Heart left ventricle (tissue), 16 donors: ENCODE results near the gene C17orf107. TPM values are rescaled to one million over a fixed set of nuclear protein-coding genes. Genes with fewer than 3 reads are reported as not detected.

Experiments
- ATAC-seq, 4 donors: fragments of 200-7000 bp; cut with Tn5 transposase; one replicate each; pipeline ENCODE4 v1.9.1; 2020 to 2022; ENCODE audit warnings: moderate library complexity in 4 of 4, mild to moderate bottlenecking in 3 of 4, moderate number of reproducible peaks in 1 of 4
- DNase-seq, 5 donors: peaks; one replicate each; pipeline ENCODE4 v3.0.0-alpha.2; 2020
- H3K27ac ChIP-seq, 12 donors: fragments of 200-600 bp; sonication (generic) in 4 of 12; one replicate each; pipeline versions ENCODE4 v1.5.0 to v1.8.0; 2016 to 2022; ENCODE audit warnings: mild to moderate bottlenecking in 2 of 12
- H3K27me3 ChIP-seq, 9 donors: fragments of 200-600 bp; sonication (generic) in 2 of 9; one replicate each; pipeline versions ENCODE4 v1.5.1 to v1.8.0; 2016 to 2022; ENCODE audit warnings: mild to moderate bottlenecking in 3 of 9
- H3K36me3 ChIP-seq, 9 donors: fragments of 200-600 bp; sonication (generic) in 2 of 9; one replicate each; pipeline versions ENCODE4 v1.5.0 to v1.8.0; 2018 to 2022; ENCODE audit warnings: mild to moderate bottlenecking in 2 of 9
- H3K4me1 ChIP-seq, 12 donors: fragments of 200-600 bp; sonication (generic) in 4 of 12; one replicate each; pipeline versions ENCODE4 v1.5.0 to v1.8.0; 2016 to 2022; ENCODE audit warnings: mild to moderate bottlenecking in 3 of 12
- H3K4me3 ChIP-seq, 12 donors: fragments of 200-600 bp; sonication (generic) in 4 of 12; one replicate each; pipeline versions ENCODE4 v1.5.0 to v1.8.0; 2017 to 2022; ENCODE audit warnings: mild to moderate bottlenecking in 9 of 12, moderate library complexity in 4 of 12
- H3K9me3 ChIP-seq, 12 donors: fragments of 200-600 bp; sonication (generic) in 4 of 12; one replicate each; pipeline versions ENCODE4 v1.5.0 to v1.8.0; 2016 to 2022; ENCODE audit warnings: mild to moderate bottlenecking in 1 of 12
- CTCF ChIP-seq, 12 donors: fragments of 200-600 bp; sonication (generic) in 4 of 12; IDR thresholded peaks; one replicate each; pipeline versions ENCODE4 v1.5.0 to v1.8.0; 2018 to 2022; ENCODE audit warnings: antibody characterized with exemption in 12 of 12, mild to moderate bottlenecking in 5 of 12
- POLR2A ChIP-seq, 2 donors: fragments of 450-650 bp; IDR thresholded peaks; one replicate each; pipeline ENCODE4 v1.6.1; 2017; ENCODE audit warnings: antibody characterized with exemption in 2 of 2, mild to moderate bottlenecking in 2 of 2, moderate library complexity in 2 of 2
- WGBS, 4 donors: extraction: QIAGEN DNeasy Blood & Tissue Kit in 2 of 4; methylation state at CpG; one replicate each; pipeline versions ENCODE4 v1.1.5 to v1.1.7; 2013 to 2018; 5-methylcytosine and 5-hydroxymethylcytosine counted together
- intact Hi-C, 10 donors: fragments of 100-400 bp; cut with DNase I; formaldehyde crosslinking; loops; one replicate each; pipeline versions ENCODE4 v1.11.1 to v1.14.2; 2022
- polyA plus RNA-seq, 2 donors: library from polyadenylated mRNA; stranded (reverse); fragments of 200-250 nt; gene quantifications; one replicate each; pipeline ENCODE4 v1.2.3, GENCODE V29; 2013
- total RNA-seq, 9 donors: library from RNA; depleted of rRNA in 2 of 9; stranded (reverse); fragments of >200 nt in 2 of 9; fragmentation: NEBNext Ultra II Directional in 3 of 9; extraction: Animal tissue kit (Norgen Biotek cat#: 25700) in 3 of 9; gene quantifications; one replicate each; pipeline versions ENCODE4 v1.1.0 to v1.2.4, GENCODE V29; 2016 to 2023
- donor health status: ischemic (EF 13 %, LVEDD 7.1; RV severe dilation, severe dysfunction).
- donor health status: healthy with polysubstance abuse.
- donor health status: DM: no; HTN: yes; CAD: no.
- donor health status: DM: no; HTN: no; CAD: no.
- donor health status: ischemic (EF 25% LVEDD 6.9; RV normal size, moderate dysfunction).
- donor health status: ischemic (EF 25% LVEDD 5.7; RV mildly dilated, moderate dysfunction).
- donor health status: healthy.
- donor health status: DM: yes; HTN: yes; CAD: no.
- donor health status: ischemic (EF 35%, LVEDD 5.7; RV mildly dilated, moderate dysfunction).
- donor health status: nonischemic (EF 11% LVEDD 7.7; RV severe dilation, severe dysfunction).
- donor health status: DM: yes; HTN: yes; CAD: no.
- donor health status: PGD.
- donor health status: ischemic (EF 29% LVEDD 5.4; RV normal size, mild dysfunction).
- donor health status: nonischemic (EF 23%, LVEDD 6.1; RV moderate dilation, normal function).

Gene C17orf107
- total and polyA plus RNA-seq, 11 donors = 0.07 to 1.3 (median 0.46) TPM

- Histone ChIP-seq H3K27ac (peak overlapping the region; percentile 69 to 100 (median 99)), H3K4me3 (peak overlapping the region; percentile 73 to 100 (median 98)), H3K9me3 (no peaks in the 10 kb centered on the region), H3K4me1 (peaks cover 11 to 73% (median 47%) of the 10 kb centered on the region in 12 donors), H3K36me3 (peaks cover 0 to 50% (median 46%) of the 10 kb centered on the region in 9 donors), H3K27me3 (no peaks in the 10 kb centered on the region)
- 3 to 13% (median 6%) methylated on average over 7 of the region's 7 CpGs for WGBS, 4 donors
- TF ChIP-seq POLR2A (IDR thresholded peaks at IDR 0.05) (no peak), CTCF (IDR thresholded peaks at IDR 0.05) (no peak)
- ATAC-seq = no peak
- intact Hi-C loops = loop anchor here in 1 of 10 donors (5.0 kb wide), 1 partner anchor 40 kb away; the partner anchor contains the start of gene CAMTA2
- DNase-seq = peak in 2 of 5 donors; percentile 30 to 50
Observed at GRCh38 chr17:4947010-4947410, 47.7 kb downstream of the C17orf107 start.

GRCh38 chr17:4947411-4948165 is 48.3 kb downstream of the C17orf107 start:
- Histone ChIP-seq H3K9me3 (no peaks in the 10 kb centered on the region), H3K36me3 (peaks cover 0 to 44% (median 41%) of the 10 kb centered on the region in 9 donors), H3K27me3 (no peaks in the 10 kb centered on the region), H3K27ac (peak overlapping the region; percentile 69 to 100 (median 99)), H3K4me1 (peaks cover 11 to 75% (median 48%) of the 10 kb centered on the region in 12 donors), H3K4me3 (peak overlapping the region; percentile 73 to 100 (median 98))
- intact Hi-C loops = loop anchor here in 4 of 10 donors (1.0 to 5.0 kb wide), 4 partner anchors 7 to 49 kb away; partner anchors contain the start of genes RNF167 (in 2 of the 4), SLC25A11 (in 2 of the 4), SPAG7 (in 2 of the 4) and CAMTA2 (in 1 of the 4)
- DNase-seq (peak; percentile 60 to 85 (median 70)), ATAC-seq (peak in 3 of 4 donors; percentile 27 to 32 (median 27))
- TF ChIP-seq POLR2A (IDR thresholded peaks at IDR 0.05) (no peak), CTCF (IDR thresholded peaks at IDR 0.05) (no peak)
- WGBS, 4 donors = 0 to 2% (median 1%) methylated on average over 16 to 56 of the region's 56 CpGs

DNA sequence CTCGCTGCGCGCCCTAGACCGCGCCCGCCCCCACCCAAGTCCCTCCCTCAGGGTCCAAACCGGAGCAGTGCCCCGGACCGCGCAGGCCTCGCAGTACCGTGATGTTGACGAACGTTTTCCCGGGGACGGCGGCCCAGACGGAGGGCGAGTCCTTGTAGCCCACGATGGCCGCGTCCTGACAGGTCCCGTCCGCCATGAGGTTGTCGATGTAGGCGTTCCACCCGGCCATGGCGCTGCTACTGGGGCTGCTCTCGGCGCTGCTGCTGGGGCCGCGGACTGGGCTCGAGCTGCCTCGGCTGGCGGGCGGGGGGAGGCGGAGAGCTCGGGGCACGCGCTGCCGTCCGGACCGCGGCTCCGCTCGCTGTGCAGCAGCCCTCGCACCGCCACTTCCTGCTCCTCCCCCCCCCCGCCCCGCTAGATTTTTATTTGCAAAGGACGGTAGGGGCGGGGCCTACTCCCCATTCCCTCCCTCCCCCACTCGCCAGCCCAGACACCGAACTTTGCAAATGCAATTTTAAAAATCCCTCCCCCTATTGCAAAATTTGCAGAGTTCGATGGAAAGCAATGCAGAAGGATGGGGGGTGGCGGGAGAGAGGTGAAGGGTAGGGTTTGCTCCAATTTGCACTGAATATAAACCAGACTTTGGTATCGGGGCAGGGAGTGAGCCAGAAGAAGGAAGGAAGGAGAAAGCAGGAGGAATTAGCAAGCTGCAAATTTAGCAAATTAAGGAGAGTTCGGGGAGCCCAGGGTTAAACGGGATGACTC is 49.0 kb downstream of the C17orf107 start, which contains the start of gene PFN1:
Gene PFN1, minus strand, starts transcription at position 365 of the 765 bp plus-strand sequence. Its CDS starts 136 bp downstream, at position 229.
- Histone ChIP-seq H3K4me1 (peaks cover 11 to 78% (median 48%) of the 10 kb centered on the region in 12 donors), H3K9me3 (no peaks in the 10 kb centered on the region), H3K4me3 (peak within 1 kb of the TSS; percentile 73 to 100 (median 98)), H3K27ac (peak within 1 kb of the TSS; percentile 96 to 100 (median 99)), H3K36me3 (peaks cover 0 to 36% (median 33%) of the 10 kb centered on the region in 9 donors), H3K27me3 (no peaks in the 10 kb centered on the region)
- ATAC-seq = peak; percentile 68 to 81 (median 70)
- WGBS, 4 donors = 0 to 1% (median 1%) methylated on average over 21 to 59 of the region's 59 CpGs
- intact Hi-C loops = loop anchor here in 4 of 10 donors (1.0 to 5.0 kb wide), 4 partner anchors 8 to 48 kb away; partner anchors contain the start of genes RNF167 (in 2 of the 4), SLC25A11 (in 2 of the 4), SPAG7 (in 2 of the 4) and CAMTA2 (in 1 of the 4)
- DNase-seq = peak; percentile 91 to 93 (median 92)
- peak in 1 of 2 donors; percentile 94 for TF ChIP-seq POLR2A (IDR thresholded peaks at IDR 0.05)
- no peak for TF ChIP-seq CTCF (IDR thresholded peaks at IDR 0.05)
